A549 treated with DMSO at 1 μM for 4 hours (cell line): ENCODE measurements around the gene CT45A2. TPM values are rescaled to one million over a fixed set of nuclear protein-coding genes. Genes with fewer than 3 reads are reported as not detected.

ENCODE experiments used
- total RNA-seq: library from RNA; stranded (reverse); fragments of 200-300 nt; extraction: Qiagen RNA extraction; gene quantifications from 5 replicates; pipeline ENCODE4 v1.2.3, GENCODE V29; 2022; ENCODE audit warnings: low read depth

CT45A2 gene, protein sequence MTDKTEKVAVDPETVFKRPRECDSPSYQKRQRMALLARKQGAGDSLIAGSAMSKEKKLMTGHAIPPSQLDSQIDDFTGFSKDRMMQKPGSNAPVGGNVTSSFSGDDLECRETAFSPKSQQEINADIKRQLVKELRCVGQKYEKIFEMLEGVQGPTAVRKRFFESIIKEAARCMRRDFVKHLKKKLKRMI
- not detected in 5 replicates for total RNA-seq

DNA sequence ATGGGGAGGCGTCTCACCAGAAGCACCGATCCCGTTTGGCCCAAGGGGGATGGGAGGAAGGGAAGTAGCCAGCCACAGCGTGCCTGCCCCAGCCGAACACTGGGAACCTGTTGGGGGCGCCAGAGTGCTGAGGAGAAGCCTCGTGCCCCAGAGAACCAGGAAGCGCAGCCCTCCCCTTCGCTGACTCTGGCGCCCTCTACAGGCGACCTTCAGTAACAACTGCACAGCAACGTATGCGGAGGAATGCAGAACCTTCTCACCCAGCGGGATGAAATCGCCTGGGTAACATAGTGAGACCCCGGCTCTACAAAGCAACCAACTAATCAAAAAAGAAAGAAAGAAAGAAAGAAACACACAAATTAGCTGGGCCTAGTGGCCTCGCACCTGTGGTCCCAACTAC lies at the start of gene CT45A2:
CT45A2 (minus strand) TSS at position 101 of the 400 bp plus-strand sequence. CDS start 3,747 bp downstream, outside the sequence.

DNA sequence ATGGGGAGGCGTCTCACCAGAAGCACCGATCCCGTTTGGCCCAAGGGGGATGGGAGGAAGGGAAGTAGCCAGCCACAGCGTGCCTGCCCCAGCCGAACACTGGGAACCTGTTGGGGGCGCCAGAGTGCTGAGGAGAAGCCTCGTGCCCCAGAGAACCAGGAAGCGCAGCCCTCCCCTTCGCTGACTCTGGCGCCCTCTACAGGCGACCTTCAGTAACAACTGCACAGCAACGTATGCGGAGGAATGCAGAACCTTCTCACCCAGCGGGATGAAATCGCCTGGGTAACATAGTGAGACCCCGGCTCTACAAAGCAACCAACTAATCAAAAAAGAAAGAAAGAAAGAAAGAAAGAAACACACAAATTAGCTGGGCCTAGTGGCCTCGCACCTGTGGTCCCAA lies 34.6 kb upstream of the CT45A2 start, which contains the start of gene CT45A8:
CT45A8 (minus strand) TSS at position 101 of the 400 bp plus-strand sequence. CDS start 3,755 bp downstream, outside the sequence.

DNA sequence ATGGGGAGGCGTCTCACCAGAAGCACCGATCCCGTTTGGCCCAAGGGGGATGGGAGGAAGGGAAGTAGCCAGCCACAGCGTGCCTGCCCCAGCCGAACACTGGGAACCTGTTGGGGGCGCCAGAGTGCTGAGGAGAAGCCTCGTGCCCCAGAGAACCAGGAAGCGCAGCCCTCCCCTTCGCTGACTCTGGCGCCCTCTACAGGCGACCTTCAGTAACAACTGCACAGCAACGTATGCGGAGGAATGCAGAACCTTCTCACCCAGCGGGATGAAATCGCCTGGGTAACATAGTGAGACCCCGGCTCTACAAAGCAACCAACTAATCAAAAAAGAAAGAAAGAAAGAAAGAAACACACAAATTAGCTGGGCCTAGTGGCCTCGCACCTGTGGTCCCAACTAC lies 17.4 kb upstream of the CT45A2 start, which contains the start of gene CT45A7:
CT45A7 (minus strand) TSS at position 101 of the 400 bp plus-strand sequence. CDS start 3,747 bp downstream, outside the sequence.

GRCh38 chrX:135802687-135803086 lies 17.1 kb downstream of the CT45A2 start, which contains the start of gene CT45A6:
TSS of gene CT45A6 (minus strand) at chrX:135802787. CDS start at chrX:135798993, 3,794 bp downstream.

DNA sequence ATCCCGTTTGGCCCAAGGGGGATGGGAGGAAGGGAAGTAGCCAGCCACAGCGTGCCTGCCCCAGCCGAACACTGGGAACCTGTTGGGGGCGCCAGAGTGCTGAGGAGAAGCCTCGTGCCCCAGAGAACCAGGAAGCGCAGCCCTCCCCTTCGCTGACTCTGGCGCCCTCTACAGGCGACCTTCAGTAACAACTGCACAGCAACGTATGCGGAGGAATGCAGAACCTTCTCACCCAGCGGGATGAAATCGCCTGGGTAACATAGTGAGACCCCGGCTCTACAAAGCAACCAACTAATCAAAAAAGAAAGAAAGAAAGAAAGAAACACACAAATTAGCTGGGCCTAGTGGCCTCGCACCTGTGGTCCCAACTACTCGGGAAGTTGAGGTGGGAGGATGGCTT lies 34.4 kb downstream of the CT45A2 start, which contains the start of gene CT45A5:
CT45A5 (minus strand) TSS at position 101 of the 400 bp plus-strand sequence. CDS start 3,774 bp downstream, outside the sequence.

GRCh38 chrX:135768091-135768490 lies 51.7 kb downstream of the CT45A2 start, which contains the start of gene CT45A3:
TSS of gene CT45A3 (minus strand) at chrX:135768191. CDS start at chrX:135764444, 3,747 bp downstream.

Other genes starting within 250 kb of the CT45A2 start
- gene CT45A1, start 106.4 kb downstream of the CT45A2 start, total RNA-seq, result not detected in 5 replicates
- gene CT45A3, start 51.8 kb downstream of the CT45A2 start, total RNA-seq, result 0.10 to 0.16 TPM in 2 of 5 replicates, not detected in the others
- gene CT45A5, start 34.5 kb downstream of the CT45A2 start, total RNA-seq, result 0.08 to 0.19 TPM in 2 of 5 replicates, not detected in the others
- not detected in 5 replicates for gene CT45A6, start 17.2 kb downstream of the CT45A2 start, total RNA-seq
- not detected in 5 replicates for gene CT45A7, start 17.3 kb upstream of the CT45A2 start, total RNA-seq
- not detected in 5 replicates for gene CT45A8, start 34.5 kb upstream of the CT45A2 start, total RNA-seq
- gene CT45A9, start 51.8 kb upstream of the CT45A2 start, total RNA-seq, result not detected in 5 replicates
- gene CT45A10, start 73.4 kb upstream of the CT45A2 start, total RNA-seq, result 0.23 to 0.55 TPM (median 0.37 TPM) in 4 of 5 replicates, not detected in the other
- gene SAGE1, start 73.7 kb upstream of the CT45A2 start, total RNA-seq, result 0.04 to 0.07 TPM (median 0.06 TPM) in 3 of 5 replicates, not detected in the others
- 16.1 to 20.1 TPM (median 19.0 TPM) in 5 replicates for gene MMGT1, start 154.0 kb upstream of the CT45A2 start, total RNA-seq
- 7.5 to 9.7 TPM (median 9.3 TPM) in 5 replicates for gene SLC9A6, start 165.4 kb upstream of the CT45A2 start, total RNA-seq